Measurements from ENCODE around the gene CHERP.
A peak's percentile ranks its signal among the peaks of the same experiment; 100 is the strongest.

Gene CHERP

GRCh38 chr19:16470911-16471811 is 71.1 kb downstream of the CHERP start:
- DNase-seq: peak; percentile 32

GRCh38 chr19:16470541-16470910 is 71.7 kb downstream of the CHERP start:
- DNase-seq: peak; percentile 31

Measured in fibroblast of skin of right biceps (primary cell).